Epidermal melanocyte (primary cell): ENCODE results near the gene DYRK2.

Experiments
- DNase-seq: peaks from one replicate; pipeline ENCODE4 v3.0.0; 2011; ENCODE audit warnings: low spot score; ENCODE audit not compliant: insufficient read length

DYRK2 gene

DNA sequence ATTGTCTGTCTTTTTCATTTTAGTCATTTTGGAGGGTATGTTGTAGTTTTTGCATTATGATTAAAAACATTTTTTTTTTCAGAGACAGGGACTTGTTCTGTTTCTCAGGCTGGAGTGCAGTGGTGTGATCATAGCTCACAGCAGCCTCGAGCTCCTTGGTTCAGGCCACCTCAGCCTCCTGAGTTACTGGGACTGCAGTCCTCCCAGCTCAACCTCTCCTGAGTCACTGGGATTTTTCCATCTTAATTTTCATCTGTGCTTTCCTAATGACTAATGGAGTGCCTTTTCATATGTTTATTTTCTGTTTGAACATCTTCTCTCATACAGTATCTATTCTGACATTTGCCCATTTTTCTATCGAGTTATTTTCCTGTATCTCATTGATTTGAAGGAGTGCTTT, 52.6 kb downstream of the DYRK2 start:
- DNase-seq: no peak

DNA sequence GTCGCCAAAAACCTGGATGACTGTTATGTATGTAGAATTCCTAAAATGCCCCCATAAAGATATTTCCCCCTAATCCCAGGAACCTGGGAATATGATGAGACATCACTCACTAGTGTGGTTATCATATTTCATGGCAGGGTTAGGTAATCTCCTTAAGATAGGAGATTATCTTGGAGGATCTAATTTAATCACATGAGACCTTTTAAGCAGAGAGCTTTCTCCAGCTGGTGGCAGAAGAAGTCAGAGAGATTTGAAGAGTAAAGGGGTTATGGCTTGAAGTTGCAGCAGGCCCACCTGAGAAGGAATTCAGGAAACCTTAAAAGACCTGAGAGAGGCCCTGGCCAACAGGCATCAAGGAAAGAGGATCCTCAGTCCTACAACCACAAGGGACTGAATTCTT, 53.6 kb downstream of the DYRK2 start:
- no peak for DNase-seq

DNA sequence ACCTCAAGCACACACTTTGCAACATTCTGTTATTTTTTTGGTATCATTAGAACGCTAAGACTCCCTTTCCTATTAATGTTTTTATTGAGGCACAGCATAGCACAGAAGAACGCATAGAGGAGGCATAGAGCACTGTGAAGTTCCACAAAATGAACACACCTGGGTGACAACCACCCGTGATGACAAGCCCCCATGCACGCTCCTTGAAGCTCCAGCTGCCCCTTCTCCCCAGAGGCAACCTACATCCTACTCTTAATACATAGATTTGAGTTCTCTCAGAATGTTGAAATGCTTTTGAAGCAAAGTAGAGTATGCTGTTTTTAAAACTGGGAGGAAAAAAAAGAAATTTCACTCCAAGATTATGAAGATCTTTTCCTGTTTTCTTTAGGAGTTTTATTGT, 55.5 kb downstream of the DYRK2 start:
- no peak for DNase-seq

DNA sequence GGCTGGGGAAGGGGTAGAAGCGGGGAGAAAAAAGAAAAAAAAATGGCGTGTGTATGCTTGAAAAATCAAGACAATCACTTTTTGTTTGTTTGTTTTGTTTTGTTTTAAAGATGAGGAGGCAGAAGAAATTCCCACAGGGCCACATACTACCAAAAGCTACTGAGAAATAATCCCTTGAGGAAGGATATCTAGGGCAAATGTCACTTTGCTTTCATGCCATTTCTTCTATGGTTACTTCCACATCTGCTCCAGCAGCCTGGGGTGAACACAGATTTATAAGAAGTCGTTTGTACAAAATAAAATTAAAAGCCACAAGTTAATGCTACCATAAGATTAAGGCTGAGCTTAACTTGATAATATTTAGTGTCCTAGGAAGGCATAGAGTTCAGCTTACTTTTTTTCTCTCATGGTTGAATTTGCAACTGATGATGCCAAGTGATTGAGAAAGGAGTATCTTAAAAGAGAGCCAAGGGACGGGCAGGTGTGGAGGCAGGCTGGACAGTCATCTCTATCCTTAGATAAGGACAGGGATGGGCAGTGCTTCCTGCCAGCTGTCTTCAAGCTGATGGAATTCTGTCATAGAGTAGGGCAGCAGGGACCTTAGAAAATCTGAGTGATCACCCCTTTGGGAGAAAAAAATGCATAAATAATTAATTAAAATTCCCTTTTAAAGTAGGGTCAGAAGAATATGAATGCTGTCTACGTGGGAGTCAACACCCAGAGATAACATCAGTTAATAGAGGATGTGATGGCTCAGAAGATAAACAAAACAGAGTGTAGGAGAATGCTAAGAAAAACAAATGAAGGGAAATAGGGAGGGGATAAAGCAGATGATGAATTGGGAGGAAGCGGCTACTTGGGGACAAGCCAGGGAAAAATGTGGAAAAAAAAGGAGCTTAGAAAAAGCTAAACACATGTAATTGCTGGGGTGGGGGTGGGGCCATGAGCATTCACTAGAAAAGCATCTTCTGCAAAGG, 57.1 kb downstream of the DYRK2 start:
- DNase-seq: no peak

DNA sequence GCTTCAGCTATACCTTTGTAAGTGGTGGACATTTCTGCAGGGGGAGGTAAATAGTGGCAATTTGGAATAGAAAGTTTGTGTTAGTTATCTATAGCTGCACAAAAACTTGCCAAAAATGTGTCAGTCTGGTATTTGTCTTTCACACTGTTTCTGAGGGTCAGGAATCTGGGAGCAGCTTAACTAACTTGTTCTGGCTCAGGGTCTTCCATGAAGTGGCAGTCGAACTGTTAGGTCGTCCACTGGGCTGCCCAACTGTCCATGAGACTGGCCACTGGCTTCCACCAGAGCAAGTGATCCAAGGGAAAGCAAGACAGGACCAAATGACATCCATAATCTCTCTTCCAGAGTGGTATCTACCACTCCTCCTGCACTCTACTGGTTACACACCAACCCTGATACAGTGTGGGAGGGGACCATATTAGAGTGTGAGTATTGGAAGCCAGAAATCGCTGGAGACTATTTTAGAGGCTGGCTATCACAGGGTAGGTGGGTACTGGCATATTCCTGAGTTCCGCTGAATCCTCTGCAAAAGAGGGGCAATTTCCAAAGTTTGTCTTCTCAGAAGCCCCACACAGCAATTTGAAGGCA, 60.9 kb downstream of the DYRK2 start:
- DNase-seq: no peak

DNA sequence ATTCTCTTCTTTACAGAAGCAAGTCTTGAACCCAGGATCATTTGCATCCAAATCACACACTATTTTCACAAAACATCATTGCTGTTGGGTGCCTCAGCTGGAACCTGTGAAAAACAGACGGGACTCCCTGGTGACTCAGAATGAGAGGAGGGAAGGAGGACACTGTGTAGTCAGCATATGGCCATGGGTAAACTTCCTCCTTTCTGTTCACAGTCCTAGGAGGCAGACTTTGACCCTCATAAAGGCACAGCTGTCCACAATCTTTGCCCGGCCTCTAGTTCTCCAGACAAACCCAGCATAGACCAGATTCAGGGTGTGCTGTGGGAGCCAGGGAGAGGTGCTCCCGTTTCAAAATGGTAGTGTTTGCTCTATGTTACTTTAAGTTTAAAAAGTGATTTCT, 62.0 kb downstream of the DYRK2 start:
- DNase-seq: no peak

DNA sequence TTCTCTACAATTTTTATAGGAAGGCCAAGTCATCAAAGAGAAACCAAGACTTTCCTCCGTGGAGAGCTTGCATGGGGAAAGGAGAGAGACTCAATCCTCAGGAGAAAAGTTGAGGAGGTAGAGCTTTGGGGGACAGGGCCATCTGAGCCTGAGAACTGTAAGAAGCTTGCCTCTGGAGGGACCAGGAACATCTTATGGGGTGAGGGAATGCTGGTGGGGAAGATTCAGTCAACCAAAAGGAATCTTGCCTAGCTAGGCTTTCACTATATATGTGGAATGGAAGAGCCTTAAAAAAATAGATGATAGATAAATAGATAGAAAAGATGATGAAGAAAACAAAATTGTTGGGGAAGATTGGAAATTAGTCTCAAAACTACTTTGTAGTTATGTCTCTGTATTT, 63.5 kb downstream of the DYRK2 start:
- no peak for DNase-seq

DNA sequence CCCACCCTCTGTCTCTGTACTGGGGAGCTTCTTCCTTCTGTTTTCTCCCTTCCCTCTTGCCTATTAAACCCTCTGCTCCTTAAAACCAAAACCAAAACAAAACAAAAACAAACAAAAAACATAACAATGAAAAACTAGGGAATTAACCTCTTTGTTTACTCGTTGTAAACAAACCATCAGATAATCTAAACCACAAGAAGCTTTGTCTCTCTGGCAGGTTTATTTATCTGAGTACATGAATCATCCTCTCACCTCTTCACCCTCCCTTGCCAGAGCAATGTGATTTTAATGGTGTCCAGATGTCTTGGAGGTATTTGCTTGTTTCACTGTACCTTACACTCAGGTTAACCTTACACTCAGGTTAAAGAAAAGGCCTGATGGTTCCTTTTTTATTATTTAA, 66.1 kb downstream of the DYRK2 start:
- DNase-seq: no peak
